ENCODE results near the gene CBL.

DNA sequence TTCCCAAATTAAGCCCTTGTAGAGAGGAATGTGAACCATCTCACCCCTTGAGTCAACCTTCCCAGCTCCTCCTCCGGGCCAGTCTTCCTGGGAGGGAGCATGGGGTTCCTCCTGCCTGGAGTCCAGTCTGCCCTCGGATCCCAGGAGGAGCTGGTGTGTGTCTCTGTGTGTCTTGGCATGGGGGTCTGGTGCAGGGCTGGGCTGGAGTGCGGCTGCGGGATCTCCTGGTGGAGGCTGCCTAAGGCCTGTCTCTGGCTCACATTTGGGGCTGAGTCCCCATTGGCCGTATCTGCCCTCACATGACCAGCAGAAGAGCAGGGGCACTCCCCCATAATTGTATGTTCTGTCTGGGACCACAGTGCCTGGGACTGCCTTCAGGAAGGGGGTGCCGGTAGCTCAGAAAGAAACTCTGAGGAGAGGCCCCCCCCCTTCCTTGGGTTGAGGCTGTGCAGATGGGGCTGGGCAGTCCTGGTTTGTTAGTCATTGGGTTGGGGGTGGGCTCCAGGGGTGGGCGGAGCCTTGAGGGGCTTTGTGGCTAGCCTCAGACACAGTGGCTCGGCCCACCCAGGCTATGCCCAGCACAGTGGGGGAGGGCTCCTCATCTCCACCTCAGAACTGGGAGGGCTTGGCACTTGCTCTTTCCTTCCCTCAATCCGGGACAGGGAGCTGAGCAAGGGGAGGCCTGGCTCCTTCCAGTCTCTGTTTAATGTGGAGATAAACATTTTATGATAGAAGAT, 131.6 kb downstream of the CBL start:
- TF ChIP-seq, protein P1, sequence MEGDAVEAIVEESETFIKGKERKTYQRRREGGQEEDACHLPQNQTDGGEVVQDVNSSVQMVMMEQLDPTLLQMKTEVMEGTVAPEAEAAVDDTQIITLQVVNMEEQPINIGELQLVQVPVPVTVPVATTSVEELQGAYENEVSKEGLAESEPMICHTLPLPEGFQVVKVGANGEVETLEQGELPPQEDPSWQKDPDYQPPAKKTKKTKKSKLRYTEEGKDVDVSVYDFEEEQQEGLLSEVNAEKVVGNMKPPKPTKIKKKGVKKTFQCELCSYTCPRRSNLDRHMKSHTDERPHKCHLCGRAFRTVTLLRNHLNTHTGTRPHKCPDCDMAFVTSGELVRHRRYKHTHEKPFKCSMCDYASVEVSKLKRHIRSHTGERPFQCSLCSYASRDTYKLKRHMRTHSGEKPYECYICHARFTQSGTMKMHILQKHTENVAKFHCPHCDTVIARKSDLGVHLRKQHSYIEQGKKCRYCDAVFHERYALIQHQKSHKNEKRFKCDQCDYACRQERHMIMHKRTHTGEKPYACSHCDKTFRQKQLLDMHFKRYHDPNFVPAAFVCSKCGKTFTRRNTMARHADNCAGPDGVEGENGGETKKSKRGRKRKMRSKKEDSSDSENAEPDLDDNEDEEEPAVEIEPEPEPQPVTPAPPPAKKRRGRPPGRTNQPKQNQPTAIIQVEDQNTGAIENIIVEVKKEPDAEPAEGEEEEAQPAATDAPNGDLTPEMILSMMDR (IDR thresholded peaks at IDR 0.05; ENCODE audit: low read depth, low read length): no peak
- no peak for TF ChIP-seq POLR2A (IDR thresholded peaks at IDR 0.05; ENCODE audit: extremely low read depth, insufficient read length)
- TF ChIP-seq, protein P2, sequence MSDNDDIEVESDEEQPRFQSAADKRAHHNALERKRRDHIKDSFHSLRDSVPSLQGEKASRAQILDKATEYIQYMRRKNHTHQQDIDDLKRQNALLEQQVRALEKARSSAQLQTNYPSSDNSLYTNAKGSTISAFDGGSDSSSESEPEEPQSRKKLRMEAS (IDR thresholded peaks at IDR 0.05; ENCODE audit: low read depth, low read length): no peak
- TF ChIP-seq MYC (IDR thresholded peaks at IDR 0.05; ENCODE audit: low read depth, low read length): no peak
